SK-N-MC (cell line): ENCODE data around the gene GRIK2.

Source experiments
- EZH2 ChIP-seq: fragments of 200-600 bp; sonication (generic); IDR thresholded peaks from one replicate; pipeline ENCODE4 v1.6.1; 2017; ENCODE audit warnings: antibody characterized with exemption
- FOXP2 ChIP-seq: optimal IDR thresholded peaks from 2 replicates; pipeline ENCODE3; 2011; ENCODE audit warnings: mild to moderate bottlenecking, moderate library complexity; ENCODE audit not compliant: insufficient read depth; ENCODE audit errors: extremely low read length, control extremely low read depth
- POLR2AphosphoS5 ChIP-seq: IDR thresholded peaks from 2 replicates; pipeline ENCODE4 v1.6.1; 2012; ENCODE audit warnings: mild to moderate bottlenecking, low read depth, low read length, borderline replicate concordance

DNA sequence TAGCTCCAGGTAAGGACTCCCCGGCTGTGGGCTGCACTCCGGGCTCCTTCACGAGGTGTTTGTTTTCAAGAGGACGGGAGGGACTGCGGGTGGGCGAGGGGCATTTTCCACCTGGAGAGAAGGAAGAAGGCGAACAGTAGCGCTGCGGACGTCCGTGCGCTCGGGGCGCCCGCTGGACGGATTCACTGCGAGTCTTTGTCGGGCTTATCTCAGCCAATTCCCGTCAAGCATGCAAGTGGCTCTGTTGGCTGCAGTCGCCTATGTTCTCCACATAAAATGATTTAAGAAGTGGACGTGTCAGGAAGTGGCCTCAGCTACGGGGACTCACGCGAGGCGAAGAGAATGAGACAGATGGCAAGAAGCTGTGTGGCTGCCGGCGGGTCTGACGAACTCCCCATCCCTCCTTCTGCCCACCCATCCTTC is 332 bp downstream of the GRIK2 start:
- TF ChIP-seq POLR2AphosphoS5, result no peak
- no peak for TF ChIP-seq EZH2
- TF ChIP-seq FOXP2, result no peak
